HG03521 (cell line): ENCODE measurements around the gene ETV1.

ENCODE experiments used
- ATAC-seq: cut with Tn5 transposase; IDR thresholded peaks from one replicate; pipeline ENCODE4 v1.9.1; 2021; ENCODE audit warnings: mild to moderate bottlenecking, moderate library complexity; ENCODE audit not compliant: unreplicated experiment

The ETV1 gene

GRCh38 chr7:13989126-13989948, at the start of gene ETV1:
Gene ETV1, minus strand, starts transcription at chr7:13989666. Its CDS starts 614 bp downstream, at chr7:13989052.
- ATAC-seq: no peak

- ATAC-seq: no peak
These were observed 34.9 kb upstream of the ETV1 start for GRCh38 chr7:14024406-14024805.

- no peak for ATAC-seq
These were observed 34.4 kb upstream of the ETV1 start for GRCh38 chr7:14023838-14024237.

GRCh38 chr7:14023342-14023741, 33.9 kb upstream of the ETV1 start:
- ATAC-seq: no peak

GRCh38 chr7:14021069-14021468, 31.6 kb upstream of the ETV1 start:
- ATAC-seq: no peak

- no peak for ATAC-seq
These were observed 31.0 kb upstream of the ETV1 start for GRCh38 chr7:14020339-14020900.

- ATAC-seq: no peak
These were observed 29.3 kb upstream of the ETV1 start for GRCh38 chr7:14018751-14019150.

- ATAC-seq: no peak
These were observed 27.5 kb upstream of the ETV1 start for GRCh38 chr7:14016950-14017349.

GRCh38 chr7:14013898-14014297, 24.4 kb upstream of the ETV1 start:
- ATAC-seq: no peak

- no peak for ATAC-seq
These were observed 20.3 kb upstream of the ETV1 start for GRCh38 chr7:14009453-14010418.

- ATAC-seq: no peak
These were observed 11.7 kb upstream of the ETV1 start for GRCh38 chr7:14001139-14001538.

GRCh38 chr7:14000247-14000646, 10.8 kb upstream of the ETV1 start:
- no peak for ATAC-seq

- ATAC-seq: no peak
These were observed 9.4 kb upstream of the ETV1 start for GRCh38 chr7:13998866-13999265.

GRCh38 chr7:13992596-13992964, 3.1 kb upstream of the ETV1 start:
- no peak for ATAC-seq

GRCh38 chr7:13991791-13992595, 2.5 kb upstream of the ETV1 start:
- ATAC-seq: no peak

- peak; percentile 71 for ATAC-seq
These were observed 1.7 kb upstream of the ETV1 start for GRCh38 chr7:13990984-13991790.

- peak; percentile 62 for ATAC-seq
These were observed 985 bp upstream of the ETV1 start for GRCh38 chr7:13990319-13990983.

GRCh38 chr7:13989949-13990305, 461 bp upstream of the ETV1 start:
- ATAC-seq: no peak

GRCh38 chr7:13988731-13989125, 738 bp downstream of the ETV1 start:
- no peak for ATAC-seq
